Lower leg skin (tissue), 3 donors: ENCODE results near the gene CAPN2.

Experiments used
- POLR2A ChIP-seq, 2 donors: fragments of 450-650 bp; IDR thresholded peaks; one replicate each; pipeline ENCODE4 v1.6.1; 2016 to 2017; ENCODE audit warnings: antibody characterized with exemption in 2 of 2, mild to moderate bottlenecking in 1 of 2, moderate library complexity in 1 of 2
- TF ChIP-seq, protein P1 (sequence below), 3 donors: fragments of 450-650 bp; IDR thresholded peaks; one replicate each; pipeline ENCODE4 v1.5.1; 2016; ENCODE audit warnings: antibody characterized with exemption in 3 of 3, mild to moderate bottlenecking in 3 of 3, moderate library complexity in 2 of 3

DNA sequence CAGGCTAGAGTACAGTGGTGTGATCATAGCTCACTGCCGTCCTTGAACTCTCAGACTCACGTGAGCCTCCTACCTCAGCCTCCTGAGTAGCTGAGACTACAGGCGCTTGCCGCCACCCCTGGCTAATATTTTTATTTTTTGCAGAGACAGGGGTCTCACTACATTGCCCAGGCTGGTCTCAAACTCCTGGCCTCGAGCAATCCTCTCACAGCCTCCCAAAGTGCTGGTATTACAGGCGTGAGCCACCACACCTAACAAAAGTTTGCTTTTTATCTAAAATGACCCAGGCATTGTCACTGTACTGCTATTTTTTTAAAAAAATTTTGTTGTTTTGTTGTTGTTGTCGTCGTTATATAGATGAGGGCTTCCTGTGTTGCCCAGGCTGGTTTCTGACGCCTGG lies 46.4 kb downstream of the CAPN2 start:
- no peak for TF ChIP-seq POLR2A (IDR thresholded peaks at IDR 0.05)
- TF ChIP-seq, protein P1, sequence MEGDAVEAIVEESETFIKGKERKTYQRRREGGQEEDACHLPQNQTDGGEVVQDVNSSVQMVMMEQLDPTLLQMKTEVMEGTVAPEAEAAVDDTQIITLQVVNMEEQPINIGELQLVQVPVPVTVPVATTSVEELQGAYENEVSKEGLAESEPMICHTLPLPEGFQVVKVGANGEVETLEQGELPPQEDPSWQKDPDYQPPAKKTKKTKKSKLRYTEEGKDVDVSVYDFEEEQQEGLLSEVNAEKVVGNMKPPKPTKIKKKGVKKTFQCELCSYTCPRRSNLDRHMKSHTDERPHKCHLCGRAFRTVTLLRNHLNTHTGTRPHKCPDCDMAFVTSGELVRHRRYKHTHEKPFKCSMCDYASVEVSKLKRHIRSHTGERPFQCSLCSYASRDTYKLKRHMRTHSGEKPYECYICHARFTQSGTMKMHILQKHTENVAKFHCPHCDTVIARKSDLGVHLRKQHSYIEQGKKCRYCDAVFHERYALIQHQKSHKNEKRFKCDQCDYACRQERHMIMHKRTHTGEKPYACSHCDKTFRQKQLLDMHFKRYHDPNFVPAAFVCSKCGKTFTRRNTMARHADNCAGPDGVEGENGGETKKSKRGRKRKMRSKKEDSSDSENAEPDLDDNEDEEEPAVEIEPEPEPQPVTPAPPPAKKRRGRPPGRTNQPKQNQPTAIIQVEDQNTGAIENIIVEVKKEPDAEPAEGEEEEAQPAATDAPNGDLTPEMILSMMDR (IDR thresholded peaks at IDR 0.05): no peak
